Right atrium auricular region (tissue), 2 donors: Measurements from ENCODE around the gene ERGIC1. TPM values are rescaled to one million over a fixed set of nuclear protein-coding genes. Genes with fewer than 3 reads are reported as not detected.

Source experiments
- DNase-seq: peaks from one replicate; pipeline ENCODE4 v3.0.0-alpha.2; 2019; ENCODE audit warnings: low spot score
- H3K27ac ChIP-seq, 2 donors: fragments of 200-600 bp; sonication (generic); 1 replicate in 1 of 2; 2 replicates in 1 of 2; pipeline ENCODE4 v1.5.1; 2016 to 2019
- H3K27me3 ChIP-seq, 2 donors: fragments of 200-600 bp; sonication (generic); one replicate each; pipeline versions ENCODE4 v1.5.1 to v1.6.0; 2017 to 2019
- H3K36me3 ChIP-seq: fragments of 200-600 bp; sonication (generic); one replicate; pipeline ENCODE4 v1.5.1; 2016
- H3K4me1 ChIP-seq, 2 donors: fragments of 200-600 bp; sonication (generic); one replicate each; pipeline versions ENCODE4 v1.5.1 to v1.6.0; 2017 to 2019
- H3K4me3 ChIP-seq, 2 donors: fragments of 200-600 bp; sonication (generic); 1 replicate in 1 of 2; 2 replicates in 1 of 2; pipeline ENCODE4 v1.5.1; 2017 to 2019; ENCODE audit warnings: mild to moderate bottlenecking in 1 of 2, moderate library complexity in 1 of 2
- H3K9me3 ChIP-seq, 2 donors: fragments of 200-600 bp; sonication (generic); one replicate each; pipeline ENCODE4 v1.5.1; 2019
- total RNA-seq, 2 donors: library from RNA; depleted of rRNA; stranded (reverse); fragments of >200 nt; gene quantifications; one replicate each; pipeline ENCODE4 v1.1.0, GENCODE V29; 2016
- TF ChIP-seq, protein P1 (sequence below), 2 donors: fragments of 200-600 bp; sonication (generic); IDR thresholded peaks; one replicate each; pipeline ENCODE4 v1.5.1; 2019; ENCODE audit warnings: antibody characterized with exemption in 2 of 2

The ERGIC1 gene
- total RNA-seq, 2 donors from 2014 or later: 70.7 to 113 TPM

DNA sequence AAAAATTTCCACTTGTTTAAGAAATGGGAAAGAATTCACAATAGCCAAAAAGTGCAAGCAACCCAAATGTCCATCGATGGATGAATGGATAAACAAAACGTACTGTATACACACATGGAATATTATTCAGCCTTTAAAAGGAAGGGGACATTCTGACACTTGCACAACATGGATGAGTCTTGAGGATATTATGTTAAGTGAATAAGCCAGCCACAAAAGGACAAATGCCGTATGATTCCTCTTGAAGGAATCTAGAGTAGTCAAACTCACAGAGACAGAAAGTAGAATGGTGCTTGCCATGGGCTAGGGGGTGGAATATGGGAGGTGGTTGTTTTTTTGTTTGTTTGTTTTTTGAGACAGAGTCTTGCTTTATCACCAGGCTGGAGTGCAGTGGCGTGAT lies 145.7 kb downstream of the ERGIC1 start:
- TF ChIP-seq, protein P1, sequence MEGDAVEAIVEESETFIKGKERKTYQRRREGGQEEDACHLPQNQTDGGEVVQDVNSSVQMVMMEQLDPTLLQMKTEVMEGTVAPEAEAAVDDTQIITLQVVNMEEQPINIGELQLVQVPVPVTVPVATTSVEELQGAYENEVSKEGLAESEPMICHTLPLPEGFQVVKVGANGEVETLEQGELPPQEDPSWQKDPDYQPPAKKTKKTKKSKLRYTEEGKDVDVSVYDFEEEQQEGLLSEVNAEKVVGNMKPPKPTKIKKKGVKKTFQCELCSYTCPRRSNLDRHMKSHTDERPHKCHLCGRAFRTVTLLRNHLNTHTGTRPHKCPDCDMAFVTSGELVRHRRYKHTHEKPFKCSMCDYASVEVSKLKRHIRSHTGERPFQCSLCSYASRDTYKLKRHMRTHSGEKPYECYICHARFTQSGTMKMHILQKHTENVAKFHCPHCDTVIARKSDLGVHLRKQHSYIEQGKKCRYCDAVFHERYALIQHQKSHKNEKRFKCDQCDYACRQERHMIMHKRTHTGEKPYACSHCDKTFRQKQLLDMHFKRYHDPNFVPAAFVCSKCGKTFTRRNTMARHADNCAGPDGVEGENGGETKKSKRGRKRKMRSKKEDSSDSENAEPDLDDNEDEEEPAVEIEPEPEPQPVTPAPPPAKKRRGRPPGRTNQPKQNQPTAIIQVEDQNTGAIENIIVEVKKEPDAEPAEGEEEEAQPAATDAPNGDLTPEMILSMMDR (IDR thresholded peaks at IDR 0.05): no peak
- no peaks in the 10 kb centered on the region for H3K27me3 ChIP-seq
- no peak overlapping the region for H3K4me3 ChIP-seq
- H3K36me3 ChIP-seq: no peaks in the 10 kb centered on the region
- H3K4me1 ChIP-seq: peaks cover 0 to 7% of the 10 kb centered on the region in 2 donors
- DNase-seq: no peak
- no peaks in the 10 kb centered on the region for H3K9me3 ChIP-seq
- H3K27ac ChIP-seq: no peak overlapping the region

DNA sequence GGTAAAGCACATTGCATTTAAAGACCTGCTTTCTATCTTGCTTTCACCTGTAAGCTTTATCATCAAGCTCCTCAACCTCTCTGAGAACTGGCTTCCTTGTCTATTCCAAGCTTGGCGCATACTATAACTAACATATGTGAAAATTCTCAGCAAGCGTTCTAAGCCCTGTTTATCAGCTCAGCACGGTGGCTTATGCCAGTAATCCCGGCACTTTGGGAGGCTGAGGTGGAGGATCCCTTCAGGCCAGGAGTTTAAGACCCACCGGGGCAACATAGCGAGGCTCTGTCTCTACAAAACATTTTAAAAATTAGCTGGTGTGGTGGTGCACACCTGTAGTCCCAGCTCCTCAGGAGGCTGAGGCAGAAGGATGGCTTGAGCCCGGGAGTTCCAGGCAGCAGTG lies 147.9 kb downstream of the ERGIC1 start:
- H3K9me3 ChIP-seq: no peaks in the 10 kb centered on the region
- no peaks in the 10 kb centered on the region for H3K36me3 ChIP-seq
- no peak for DNase-seq
- TF ChIP-seq, protein P1 (IDR thresholded peaks at IDR 0.05): no peak
- H3K27me3 ChIP-seq: no peaks in the 10 kb centered on the region
- no peak overlapping the region for H3K4me3 ChIP-seq
- no peak overlapping the region for H3K27ac ChIP-seq
- H3K4me1 ChIP-seq: peaks cover 0 to 20% of the 10 kb centered on the region in 2 donors

DNA sequence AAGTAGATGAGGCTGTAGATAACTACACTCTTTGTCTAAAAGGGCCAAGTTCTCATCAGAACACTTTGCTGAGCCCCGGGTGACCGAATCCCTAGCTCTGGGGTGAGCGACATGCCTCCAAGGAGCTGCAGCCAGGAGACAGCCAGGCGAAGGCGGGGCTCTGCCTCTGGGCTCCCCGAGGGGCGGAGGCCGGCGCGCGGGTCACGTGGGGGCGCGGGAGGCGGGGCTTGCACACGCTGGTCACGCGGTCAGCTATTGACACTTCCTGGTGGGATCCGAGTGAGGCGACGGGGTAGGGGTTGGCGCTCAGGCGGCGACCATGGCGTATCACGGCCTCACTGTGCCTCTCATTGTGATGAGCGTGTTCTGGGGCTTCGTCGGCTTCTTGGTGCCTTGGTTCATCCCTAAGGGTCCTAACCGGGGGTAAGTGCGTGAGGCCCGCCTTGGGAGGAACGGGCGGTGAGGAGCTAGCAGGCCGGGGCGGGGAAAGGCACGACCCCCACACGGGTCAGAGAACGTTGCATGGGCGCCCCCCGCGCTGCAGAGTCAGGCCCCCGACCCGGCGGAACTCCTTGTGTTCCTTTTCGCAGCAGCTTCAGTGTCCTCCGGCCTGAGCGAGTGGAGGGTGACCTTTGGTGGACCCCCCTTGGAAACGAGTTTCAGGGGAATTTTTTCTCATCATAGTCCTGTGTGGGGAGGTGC lies 149.6 kb downstream of the ERGIC1 start, which contains the start of gene ATP6V0E1:
TSS of gene ATP6V0E1 (plus strand) at position 230 of the 702 bp plus-strand sequence. CDS start at position 320, 90 bp downstream.
- Histone ChIP-seq H3K4me3 (peak within 1 kb of the TSS; percentile 83 to 86), H3K36me3 (no peaks in the 10 kb centered on the region), H3K27ac (peak within 1 kb of the TSS; percentile 96 to 98), H3K27me3 (no peaks in the 10 kb centered on the region), H3K4me1 (peaks cover 0 to 20% of the 10 kb centered on the region in 2 donors), H3K9me3 (no peaks in the 10 kb centered on the region)
- peak; percentile 97 for DNase-seq
- TF ChIP-seq, protein P1 (IDR thresholded peaks at IDR 0.05): no peak

DNA sequence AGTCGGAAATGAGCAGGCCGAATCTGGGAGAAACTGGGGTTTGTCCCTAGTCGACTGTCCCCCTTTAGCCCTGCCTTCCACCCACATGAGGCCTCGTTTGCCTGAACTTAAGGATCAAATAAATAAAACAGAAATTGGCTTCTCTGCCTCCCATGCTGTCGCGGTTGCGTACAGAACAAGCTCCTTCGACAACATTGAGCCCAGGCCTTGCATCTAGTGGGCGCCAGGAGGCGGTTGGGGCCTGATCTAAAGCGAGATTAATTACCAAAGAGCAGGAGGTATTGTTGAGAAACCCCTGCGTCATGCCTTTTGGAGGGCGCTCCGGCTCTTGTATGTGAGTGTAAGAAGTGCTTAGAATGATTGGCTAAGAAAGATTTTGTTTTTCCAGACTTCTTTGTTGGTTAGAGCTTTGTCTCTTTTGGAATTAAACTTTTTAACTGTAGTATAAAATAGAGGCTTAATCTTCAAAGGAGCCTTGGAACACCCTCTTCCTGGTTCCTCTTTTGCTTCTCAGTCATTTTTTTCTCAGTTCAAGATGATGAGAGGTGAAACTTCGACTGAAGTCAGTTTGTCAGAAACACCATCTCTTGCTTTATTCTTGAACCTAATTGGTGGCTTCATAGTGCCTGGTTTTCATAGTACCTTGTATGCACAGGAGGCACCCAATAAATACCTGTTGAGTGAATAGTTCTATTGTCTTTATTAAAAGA lies 150.3 kb downstream of the ERGIC1 start:
- no peaks in the 10 kb centered on the region for H3K9me3 ChIP-seq
- no peaks in the 10 kb centered on the region for H3K27me3 ChIP-seq
- H3K4me1 ChIP-seq: peaks cover 0 to 20% of the 10 kb centered on the region in 2 donors
- DNase-seq: peak; percentile 93
- no peaks in the 10 kb centered on the region for H3K36me3 ChIP-seq
- H3K4me3 ChIP-seq: peak overlapping the region; percentile 83 to 86
- TF ChIP-seq, protein P1 (IDR thresholded peaks at IDR 0.05): peak in 1 of 2 donors; percentile 53
- peak overlapping the region; percentile 96 to 98 for H3K27ac ChIP-seq

DNA sequence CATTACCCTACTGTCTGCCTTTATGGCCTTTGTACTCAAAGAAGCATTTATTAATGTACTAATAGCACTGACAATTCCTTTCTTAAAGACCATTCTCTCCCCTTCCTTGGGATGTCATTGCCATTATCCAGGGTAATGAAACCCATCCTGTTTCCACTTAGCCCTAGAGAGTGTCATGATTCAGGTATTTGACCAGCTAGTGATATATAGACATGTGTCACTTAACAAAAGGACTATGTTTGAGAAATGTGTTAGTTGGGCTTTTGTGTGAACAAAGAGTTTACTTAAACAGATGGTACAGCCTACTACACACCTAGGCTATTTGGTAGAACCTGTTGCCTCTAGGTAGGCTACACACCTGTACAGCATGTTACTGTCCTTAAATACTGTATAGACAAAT lies 151.5 kb downstream of the ERGIC1 start:
- Histone ChIP-seq H3K4me1 (peaks cover 0 to 20% of the 10 kb centered on the region in 2 donors), H3K4me3 (no peak overlapping the region)

More for the DNA sequence above, 151.5 kb downstream of the ERGIC1 start:
- Histone ChIP-seq H3K9me3 (no peaks in the 10 kb centered on the region), H3K36me3 (no peaks in the 10 kb centered on the region), H3K27me3 (no peaks in the 10 kb centered on the region), H3K27ac (no peak overlapping the region)
- TF ChIP-seq, protein P1 (IDR thresholded peaks at IDR 0.05): no peak
- DNase-seq: no peak
